ENCODE results near the gene ABHD10.

ABHD10 gene

DNA sequence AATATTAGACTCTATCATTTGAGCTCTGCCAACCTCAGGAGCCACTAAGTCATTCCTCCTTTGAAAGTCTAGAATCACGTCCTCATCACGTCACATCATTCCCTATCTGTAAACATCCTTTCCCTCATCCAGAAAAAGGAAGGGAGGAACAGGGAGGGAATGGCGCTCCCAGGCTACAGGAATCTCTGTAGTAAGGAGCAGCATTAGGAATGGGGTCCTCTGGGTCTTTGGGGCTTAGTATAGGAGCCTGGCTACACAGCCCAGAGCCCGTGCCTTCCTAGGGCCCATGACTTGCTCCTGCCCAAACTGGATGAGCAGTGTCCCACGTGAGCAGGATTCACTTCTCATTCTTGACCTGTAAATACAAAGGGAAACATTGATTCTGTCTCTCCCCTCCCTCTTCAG, 21.5 kb downstream of the ABHD10 start:
- DNase-seq (ENCODE audit: low read depth in 4 of 4, low spot score in 1 of 4), result no peak

- no peak for DNase-seq (ENCODE audit: low read depth in 4 of 4, low spot score in 1 of 4)
These were observed 22.1 kb downstream of the ABHD10 start for GRCh38 chr3:112000966-112001365.

DNA sequence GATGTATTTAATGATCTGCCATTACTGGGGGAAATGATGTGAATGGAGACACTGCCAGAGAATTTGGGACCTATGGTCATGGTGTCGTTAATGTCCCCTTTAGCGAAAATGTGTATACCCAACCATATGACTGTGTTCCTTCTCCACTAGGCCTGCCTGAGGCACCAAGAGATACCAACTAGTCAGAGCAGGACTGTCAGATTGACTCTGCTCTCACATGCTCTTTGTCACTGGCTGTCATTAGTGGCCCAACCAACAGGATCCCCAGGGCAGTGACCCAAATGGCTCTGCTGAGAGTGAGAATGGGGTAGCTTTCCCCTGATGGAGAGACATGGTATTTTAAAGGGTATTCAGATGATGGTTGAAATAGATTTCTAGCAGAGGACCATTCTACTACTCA, 22.7 kb downstream of the ABHD10 start:
- no peak for DNase-seq (ENCODE audit: low read depth in 4 of 4, low spot score in 1 of 4)

DNA sequence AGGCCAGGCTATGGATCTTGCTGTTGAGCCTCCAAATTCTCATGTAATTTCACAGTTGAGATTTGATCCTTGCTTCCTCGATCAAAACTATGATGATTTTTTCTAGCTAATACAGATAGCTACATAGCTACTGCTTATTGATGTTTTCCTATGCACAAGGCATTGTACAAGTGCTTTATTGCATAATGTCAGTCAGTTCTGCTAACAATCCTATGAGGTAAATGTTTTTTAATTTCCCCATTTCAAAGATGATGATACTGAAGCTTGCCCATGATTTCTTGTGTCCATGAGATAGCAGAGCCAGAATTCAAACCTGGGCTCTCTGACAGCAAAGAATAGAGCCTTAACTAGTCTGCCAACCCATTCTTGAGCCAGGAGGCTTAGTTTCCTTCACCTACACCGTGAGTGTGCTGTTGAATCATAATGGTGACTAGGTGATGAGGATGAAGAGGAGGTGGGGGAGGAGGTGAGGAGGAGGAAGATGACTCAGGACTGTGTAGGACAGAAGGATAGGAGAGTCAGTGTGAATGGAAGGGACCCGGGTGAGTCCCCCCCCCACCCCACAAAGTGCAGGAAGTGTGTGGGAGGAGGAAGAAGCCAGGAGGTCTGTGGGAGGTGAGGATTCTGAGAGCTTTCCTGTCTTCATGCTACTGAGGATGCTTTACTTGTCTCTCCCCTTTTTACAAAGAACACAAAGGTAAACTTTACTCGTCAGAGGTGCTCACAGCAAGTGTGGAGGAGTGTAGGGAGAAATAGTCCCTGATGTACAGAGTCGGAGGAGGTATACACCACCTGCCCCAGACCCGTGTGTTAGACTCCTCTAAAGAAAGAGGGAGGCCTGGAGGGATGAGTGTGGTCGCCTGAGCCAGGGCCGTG, 23.5 kb downstream of the ABHD10 start:
- DNase-seq (ENCODE audit: low read depth in 4 of 4, low spot score in 1 of 4), result peak in 3 of 4 experiments; percentile 19 to 46 (median 33)

- DNase-seq (ENCODE audit: low read depth in 4 of 4, low spot score in 1 of 4), result no peak
These were observed 24.7 kb downstream of the ABHD10 start for GRCh38 chr3:112003321-112004080.

GRCh38 chr3:112004187-112004586, 25.4 kb downstream of the ABHD10 start:
- DNase-seq (ENCODE audit: low read depth in 4 of 4, low spot score in 1 of 4), result no peak

GRCh38 chr3:112004669-112005068, 25.8 kb downstream of the ABHD10 start:
- DNase-seq (ENCODE audit: low read depth in 4 of 4, low spot score in 1 of 4), result no peak

- DNase-seq (ENCODE audit: low read depth in 4 of 4, low spot score in 1 of 4), result no peak
These were observed 26.4 kb downstream of the ABHD10 start for GRCh38 chr3:112005091-112005672.

DNA sequence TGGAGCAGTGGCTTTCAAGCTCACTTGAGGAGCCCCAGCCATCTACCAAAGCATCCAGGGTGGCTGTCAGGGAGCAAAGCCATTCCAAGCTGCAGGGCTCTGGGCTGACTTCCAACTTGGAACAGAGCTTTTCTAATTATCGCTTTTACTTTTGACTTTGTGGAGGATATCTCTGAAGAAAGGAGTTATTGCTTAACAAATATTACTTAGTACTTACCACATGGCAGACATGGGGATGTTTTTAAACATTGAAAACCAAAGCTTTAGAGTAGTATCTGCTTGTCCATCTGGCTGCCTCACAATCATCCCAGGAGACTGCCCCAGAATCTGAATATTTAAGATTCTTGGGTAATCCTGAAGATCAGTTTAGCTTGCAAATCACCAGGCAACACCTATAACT, 28.8 kb downstream of the ABHD10 start:
- no peak for DNase-seq (ENCODE audit: low read depth in 4 of 4, low spot score in 1 of 4)

DNA sequence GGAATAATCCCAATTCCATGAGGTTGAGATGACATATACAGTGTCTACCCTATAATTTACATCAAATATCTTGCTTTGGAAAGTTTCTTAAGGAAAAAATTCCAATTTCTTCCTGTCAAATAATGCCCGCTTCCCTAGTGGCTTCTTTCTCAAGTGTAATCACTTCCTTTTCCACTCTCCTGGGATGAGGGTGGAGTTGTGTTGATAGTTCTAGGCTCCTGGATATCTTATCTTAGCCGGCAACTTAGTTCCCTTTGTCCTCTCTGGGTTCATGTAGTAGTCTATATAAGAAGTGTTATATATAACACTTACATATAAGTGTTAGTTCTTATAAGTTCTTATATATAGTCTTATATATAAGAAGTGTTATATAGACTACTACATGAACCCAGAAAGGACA, 30.8 kb downstream of the ABHD10 start:
- no peak for DNase-seq (ENCODE audit: low read depth in 4 of 4, low spot score in 1 of 4)

- DNase-seq (ENCODE audit: low read depth in 4 of 4, low spot score in 1 of 4), result no peak
These were observed 31.8 kb downstream of the ABHD10 start for GRCh38 chr3:112010636-112011035.

- DNase-seq (ENCODE audit: low read depth in 4 of 4, low spot score in 1 of 4), result no peak
These were observed 32.6 kb downstream of the ABHD10 start for GRCh38 chr3:112011376-112011940.

GRCh38 chr3:112012205-112012992, 33.6 kb downstream of the ABHD10 start:
- no peak for DNase-seq (ENCODE audit: low read depth in 4 of 4, low spot score in 1 of 4)

DNA sequence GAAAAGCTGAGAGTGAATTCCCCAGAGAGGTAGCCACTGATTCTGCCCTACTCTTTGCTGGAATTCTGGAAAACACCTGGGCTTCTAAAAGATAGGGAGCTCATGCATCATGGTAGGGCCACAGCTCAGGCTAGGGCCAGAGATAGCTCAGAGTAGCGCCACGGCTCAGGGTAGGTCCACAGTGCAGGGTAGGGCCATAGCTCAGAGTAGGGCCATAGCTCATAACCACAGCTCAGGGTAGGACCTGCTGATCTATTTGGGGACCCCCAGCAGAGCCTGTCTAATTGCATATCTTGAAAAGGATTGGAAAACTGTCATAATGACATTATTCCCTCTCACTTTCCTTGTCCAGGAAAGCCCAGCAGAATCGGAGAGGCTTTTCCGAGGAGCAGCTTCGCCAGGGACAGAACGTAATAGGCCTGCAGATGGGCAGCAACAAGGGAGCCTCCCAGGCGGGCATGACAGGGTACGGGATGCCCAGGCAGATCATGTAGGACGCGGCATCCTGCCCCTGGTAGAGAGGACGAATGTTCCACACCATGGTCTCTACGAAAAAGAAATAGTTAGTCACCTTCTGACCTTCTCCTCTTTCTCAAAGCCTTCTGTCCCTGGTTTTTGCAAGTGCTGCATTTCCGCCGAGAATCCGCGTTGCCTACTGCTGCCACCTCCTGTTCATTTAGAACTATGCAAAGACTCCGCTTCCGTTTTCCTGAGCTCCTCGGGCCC, 34.4 kb downstream of the ABHD10 start:
- peak in 3 of 4 experiments; percentile 34 to 47 (median 42) for DNase-seq (ENCODE audit: low read depth in 4 of 4, low spot score in 1 of 4)

DNA sequence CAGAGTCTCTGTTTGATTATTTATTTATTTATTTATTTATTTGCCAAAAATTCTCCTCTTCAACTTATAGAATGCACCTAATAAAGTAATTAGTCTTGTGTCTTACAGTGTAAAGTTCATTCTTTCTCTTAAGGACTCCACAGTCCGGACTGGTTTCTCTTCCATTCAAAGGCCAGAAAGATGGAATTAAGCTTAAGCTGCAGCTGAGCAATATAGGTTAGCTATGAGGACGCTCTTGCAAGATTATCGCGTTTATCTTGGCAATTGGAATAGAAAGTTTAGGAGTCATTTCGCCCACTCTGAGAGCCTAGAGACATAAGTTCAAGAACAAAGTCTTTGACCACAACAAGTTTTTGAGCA, 34.9 kb downstream of the ABHD10 start:
- no peak for DNase-seq (ENCODE audit: low read depth in 4 of 4, low spot score in 1 of 4)

DNA sequence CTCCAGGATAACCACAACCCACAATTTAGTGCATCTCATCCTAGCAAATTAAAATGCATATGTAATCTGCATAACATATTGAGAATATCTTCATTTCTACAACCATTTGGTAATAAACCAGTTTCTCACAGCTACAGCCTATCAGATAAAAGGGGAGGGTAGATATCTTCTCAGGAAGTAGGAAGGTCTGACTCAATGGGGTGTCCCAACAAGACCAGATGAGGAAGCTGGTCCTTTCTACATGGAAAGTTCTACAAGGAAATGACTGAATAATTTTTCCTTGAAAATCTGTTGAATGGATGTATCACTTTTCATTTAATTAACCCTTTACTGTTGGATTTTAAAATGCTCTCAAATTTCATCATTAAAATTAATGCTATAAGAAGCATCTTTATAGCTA, 38.3 kb downstream of the ABHD10 start:
- no peak for DNase-seq (ENCODE audit: low read depth in 4 of 4, low spot score in 1 of 4)

DNA sequence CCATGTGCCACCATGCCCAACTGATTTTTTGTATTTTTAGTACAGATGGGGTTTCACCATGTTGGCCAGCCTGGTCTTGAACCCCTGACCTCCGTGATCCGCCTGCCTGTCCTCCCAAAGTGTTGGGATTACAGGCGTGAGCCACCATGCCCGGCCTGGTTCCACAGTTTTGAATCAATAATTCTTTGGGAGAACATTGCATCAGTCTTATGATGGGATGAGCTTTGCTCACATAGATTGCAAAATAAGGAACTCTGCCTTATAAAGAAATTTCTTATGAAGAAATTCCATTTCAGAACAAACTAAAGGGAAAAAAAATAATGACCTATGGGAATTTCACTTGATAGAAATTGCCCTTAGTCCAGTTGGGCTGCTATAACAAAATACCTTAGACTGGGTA, 39.9 kb downstream of the ABHD10 start:
- DNase-seq (ENCODE audit: low read depth in 4 of 4, low spot score in 1 of 4), result no peak

DNA sequence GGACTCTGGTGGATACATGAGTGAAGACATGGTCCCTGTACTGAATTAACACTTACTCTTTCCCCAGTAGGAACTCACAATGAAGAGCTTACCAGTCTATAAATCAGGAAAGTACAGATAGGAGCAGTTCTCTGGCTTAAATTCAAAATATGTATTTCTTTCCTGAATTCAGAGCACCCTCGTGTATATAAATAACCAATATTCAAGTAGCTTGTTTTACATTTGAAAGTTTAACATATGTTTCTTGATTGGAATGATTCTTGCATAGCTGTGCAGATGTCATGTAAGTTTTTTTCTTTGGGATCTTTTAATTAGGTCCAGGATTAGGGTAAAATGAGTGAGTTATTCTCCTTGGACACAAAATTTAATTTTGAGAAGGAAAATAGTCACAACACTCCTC, 40.9 kb downstream of the ABHD10 start:
- DNase-seq (ENCODE audit: low read depth in 4 of 4, low spot score in 1 of 4), result no peak

- DNase-seq (ENCODE audit: low read depth in 4 of 4, low spot score in 1 of 4), result no peak
These were observed 41.9 kb downstream of the ABHD10 start for GRCh38 chr3:112020674-112021085.

GRCh38 chr3:112027142-112027541, 48.3 kb downstream of the ABHD10 start:
- no peak for DNase-seq (ENCODE audit: low read depth in 4 of 4, low spot score in 1 of 4)

Measured in stimulated activated CD4-positive, alpha-beta T cell treated with anti-CD3 and anti-CD28 coated beads, Interleukin-1b, Interleukin-23, amount 100 ng/mL, for 24 hours (primary cell).